H1 (cell line): ENCODE results near the gene ECI2. TPM values are rescaled to one million over a fixed set of nuclear protein-coding genes. Genes with fewer than 3 reads are reported as not detected.

ENCODE experiments used
- CTCF ChIA-PET: fragments of 300-600 bp; sonication (Branson Sonifier 250); formaldehyde crosslinking; loops from one replicate; lab custom pipeline; 2021; ENCODE audit not compliant: partially characterized antibody; lab: Charles Lee
- POLR2A ChIA-PET: fragments of 300-600 bp; sonication (Branson Sonifier 250); formaldehyde crosslinking; loops from one replicate; lab custom pipeline; 2021; ENCODE audit warnings: inconsistent platforms; ENCODE audit not compliant: partially characterized antibody; lab: Charles Lee
- DNase-seq, 2 experiments: peaks; one replicate each; pipeline versions ENCODE4 v3.0.0 to v3.0.0-alpha.2; 2010 to 2022; ENCODE audit warnings: low spot score in 2 of 2, low read depth in 1 of 2, mixed read lengths in 1 of 2
- FAIRE-seq: peaks from 2 replicates; lab custom pipeline; 2011; peaks lifted over from hg19 to GRCh38; lab: Jason Lieb, UNC
- H2AFZ ChIP-seq: 2 replicates; pipeline ENCODE4 v1.8.1; 2012; ENCODE audit warnings: low read length, inconsistent platforms
- H2AK5ac ChIP-seq: 2 replicates; pipeline ENCODE4 v1.6.1; 2013; ENCODE audit warnings: low read depth, low read length
- H2BK120ac ChIP-seq: replicated peaks from 2 replicates; pipeline ENCODE3; 2013; ENCODE audit warnings: low read depth, low read length, inconsistent platforms
- H2BK12ac ChIP-seq: 2 replicates; pipeline ENCODE4 v1.6.1; 2013; ENCODE audit warnings: low read depth, low read length
- H2BK15ac ChIP-seq: 2 replicates; pipeline ENCODE4 v1.6.1; 2013; ENCODE audit warnings: low read length
- H2BK20ac ChIP-seq: 2 replicates; pipeline ENCODE4 v1.6.1; 2013; ENCODE audit warnings: low read length
- H2BK5ac ChIP-seq: 2 replicates; pipeline ENCODE4 v1.6.1; 2013; ENCODE audit warnings: low read depth, low read length
- H3K14ac ChIP-seq: 2 replicates; pipeline ENCODE4 v1.6.1; 2013; ENCODE audit warnings: inconsistent platforms; ENCODE audit not compliant: insufficient read length
- H3K18ac ChIP-seq: 2 replicates; pipeline ENCODE4 v1.6.1; 2013; ENCODE audit warnings: low read length; ENCODE audit errors: extremely low read depth
- H3K23ac ChIP-seq: 2 replicates; pipeline ENCODE4 v1.6.1; 2013; ENCODE audit warnings: inconsistent platforms; ENCODE audit not compliant: insufficient read length
- H3K23me2 ChIP-seq: 2 replicates; pipeline ENCODE4 v1.6.1; 2013; ENCODE audit warnings: low read depth, low read length
- H3K27ac ChIP-seq: 2 replicates; pipeline ENCODE4 v1.6.1; 2011; ENCODE audit warnings: low read depth, low read length, inconsistent platforms
- H3K27me3 ChIP-seq, 4 experiments: replicated peaks in 1 of 4; 1 replicate in 1 of 4; 2 replicates in 3 of 4; pipeline versions ENCODE4 v1.6.1 to v1.8.1; 2011 to 2013; ENCODE audit warnings: low read length in 3 of 4, mild to moderate bottlenecking in 3 of 4, inconsistent platforms in 2 of 4, mixed read lengths in 2 of 4, moderate library complexity in 1 of 4; ENCODE audit not compliant: control insufficient read depth in 3 of 4, insufficient read depth in 3 of 4; ENCODE audit errors: extremely low read depth in 1 of 4
- H3K36me3 ChIP-seq, 4 experiments: 2 replicates each; pipeline versions ENCODE4 v1.6.1 to v1.8.1; 2011 to 2013; ENCODE audit warnings: mild to moderate bottlenecking in 4 of 4, low read length in 3 of 4, moderate library complexity in 2 of 4, control low read depth in 1 of 4, inconsistent platforms in 1 of 4; ENCODE audit not compliant: insufficient read depth in 4 of 4, control insufficient read depth in 2 of 4
- H3K4ac ChIP-seq: replicated peaks from 2 replicates; pipeline ENCODE3; 2013; ENCODE audit warnings: low read length, low read depth, mixed read lengths, inconsistent platforms; ENCODE audit not compliant: insufficient read length
- H3K4me1 ChIP-seq, 4 experiments: replicated peaks in 1 of 4; 1 replicate in 1 of 4; 2 replicates in 3 of 4; pipeline versions ENCODE4 v1.6.1 to v1.8.1; 2011 to 2013; ENCODE audit warnings: low read length in 3 of 4, inconsistent platforms in 2 of 4, mixed read lengths in 1 of 4; ENCODE audit not compliant: insufficient read depth in 4 of 4, control insufficient read depth in 3 of 4
- H3K4me2 ChIP-seq, 2 experiments: 2 replicates each; pipeline versions ENCODE4 v1.6.1 to v1.8.1; 2011 to 2013; ENCODE audit warnings: low read depth in 2 of 2, low read length in 2 of 2, control low read depth in 1 of 2, inconsistent platforms in 1 of 2, mild to moderate bottlenecking in 1 of 2; ENCODE audit not compliant: insufficient read depth in 1 of 2
- H3K4me3 ChIP-seq, 4 experiments: fragments of 200-600, 300-600 bp in 1 of 4; sonication (generic), shearing (Covaris generic), sonication (Bioruptor Twin) in 1 of 4; 2 replicates each; pipeline versions ENCODE4 v1.5.1 to v1.8.1; 2011 to 2016; ENCODE audit warnings: low read length in 4 of 4, low read depth in 3 of 4, control low read depth in 2 of 4, inconsistent platforms in 2 of 4, mild to moderate bottlenecking in 2 of 4, mixed read lengths in 1 of 4, moderate library complexity in 1 of 4; ENCODE audit not compliant: insufficient read depth in 2 of 4; ENCODE audit errors: extremely low read depth in 1 of 4
- H3K56ac ChIP-seq: replicated peaks from 2 replicates; pipeline ENCODE3; 2013; ENCODE audit warnings: low read depth, mild to moderate bottlenecking, mixed read lengths, low read length, inconsistent platforms; ENCODE audit not compliant: insufficient read length
- H3K79me1 ChIP-seq: 2 replicates; pipeline ENCODE4 v1.6.1; 2013; ENCODE audit warnings: low read depth, low read length, control low read depth
- H3K79me2 ChIP-seq, 2 experiments: 2 replicates each; pipeline versions ENCODE4 v1.6.1 to v1.8.1; 2012 to 2013; ENCODE audit warnings: low read length in 2 of 2, mild to moderate bottlenecking in 2 of 2, inconsistent platforms in 1 of 2; ENCODE audit not compliant: insufficient read depth in 2 of 2, control insufficient read depth in 1 of 2
- H3K9ac ChIP-seq, 4 experiments: replicated peaks in 1 of 4; 1 replicate in 1 of 4; 2 replicates in 3 of 4; pipeline versions ENCODE4 v1.6.1 to v1.8.1; 2011 to 2013; ENCODE audit warnings: low read depth in 3 of 4, low read length in 3 of 4, control low read depth in 2 of 4, mild to moderate bottlenecking in 2 of 4, moderate library complexity in 2 of 4, inconsistent platforms in 1 of 4; ENCODE audit errors: extremely low read depth in 1 of 4
- H3K9me3 ChIP-seq, 2 experiments: 2 replicates each; pipeline versions ENCODE4 v1.6.1 to v1.8.1; 2012 to 2013; ENCODE audit warnings: mild to moderate bottlenecking in 2 of 2, moderate library complexity in 2 of 2, control low read depth in 1 of 2, inconsistent platforms in 1 of 2, low read depth in 1 of 2, low read length in 1 of 2, mixed read lengths in 1 of 2; ENCODE audit not compliant: insufficient read depth in 2 of 2
- H4K20me1 ChIP-seq, 2 experiments: replicated peaks in 1 of 2; 2 replicates each; pipeline versions ENCODE3 to v1.8.1; 2011 to 2013; ENCODE audit warnings: inconsistent platforms in 2 of 2, low read length in 2 of 2, mild to moderate bottlenecking in 1 of 2; ENCODE audit not compliant: insufficient read depth in 2 of 2, control insufficient read depth in 1 of 2
- H4K5ac ChIP-seq: 2 replicates; pipeline ENCODE4 v1.6.1; 2013; ENCODE audit warnings: low read length, low read depth, mixed read lengths, inconsistent platforms; ENCODE audit not compliant: insufficient read length
- H4K8ac ChIP-seq: 2 replicates; pipeline ENCODE4 v1.8.0; 2013; ENCODE audit warnings: mild to moderate bottlenecking, moderate library complexity, low read length, inconsistent platforms; ENCODE audit not compliant: insufficient read depth; ENCODE audit errors: extremely low read depth
- H4K91ac ChIP-seq: replicated peaks from 2 replicates; pipeline ENCODE3; 2013; ENCODE audit warnings: low read length, mixed read lengths, inconsistent platforms; ENCODE audit not compliant: insufficient read length
- ASH2L ChIP-seq: fragments of 200-600, 300-600 bp; sonication (generic); IDR thresholded peaks from one replicate; pipeline ENCODE4 v1.7.1; 2017; ENCODE audit warnings: low read length
- ATF3 ChIP-seq: IDR thresholded peaks from 2 replicates; pipeline ENCODE4 v1.6.1; 2011; ENCODE audit warnings: low read depth, mild to moderate bottlenecking, low read length; ENCODE audit not compliant: insufficient read depth
- BCL11A ChIP-seq, 2 experiments: IDR thresholded peaks; one replicate each; pipeline ENCODE4 v1.6.1; 2011; ENCODE audit warnings: low read depth in 2 of 2, low read length in 2 of 2, mild to moderate bottlenecking in 2 of 2
- BRCA1 ChIP-seq: IDR thresholded peaks from 2 replicates; pipeline ENCODE4 v1.6.1; 2012; ENCODE audit warnings: low read depth, low read length, improper control_type of control experiment
- EGR1 ChIP-seq: IDR thresholded peaks from 2 replicates; pipeline ENCODE4 v1.6.1; 2011; ENCODE audit warnings: low read depth, low read length, borderline replicate concordance
- FOSL1 ChIP-seq: IDR thresholded peaks from 2 replicates; pipeline ENCODE4 v1.6.1; 2011; ENCODE audit warnings: mild to moderate bottlenecking, low read depth, low read length, moderate library complexity; ENCODE audit not compliant: insufficient read depth
- GTF2F1 ChIP-seq: IDR thresholded peaks from 2 replicates; pipeline ENCODE4 v1.6.1; 2012; ENCODE audit warnings: low read depth, low read length, improper control_type of control experiment, borderline replicate concordance
- JUND ChIP-seq: IDR thresholded peaks from 2 replicates; pipeline ENCODE4 v1.6.1; 2011; ENCODE audit warnings: mild to moderate bottlenecking, improper control_type of control experiment, low read length
- SAP30 ChIP-seq: fragments of 300-600 bp; sonication (generic); IDR thresholded peaks from 2 replicates; pipeline ENCODE4 v1.7.1; 2012; ENCODE audit warnings: low read length, moderate library complexity, mild to moderate bottlenecking, inconsistent platforms; ENCODE audit not compliant: insufficient read depth, insufficient replicate concordance
- TBP ChIP-seq: IDR thresholded peaks from 2 replicates; pipeline ENCODE4 v1.6.1; 2011; ENCODE audit warnings: low read depth, low read length, improper control_type of control experiment
- USF2 ChIP-seq: IDR thresholded peaks from 2 replicates; pipeline ENCODE4 v1.6.1; 2011; ENCODE audit warnings: low read length, improper control_type of control experiment
- YY1 ChIP-seq: IDR thresholded peaks from 2 replicates; pipeline ENCODE4 v1.6.1; 2011; ENCODE audit warnings: low read depth, mild to moderate bottlenecking, low read length
- polyA plus RNA-seq, 7 experiments: library from polyadenylated mRNA; depleted of rRNA in 3 of 7; stranded (reverse) in 5 of 7; unstranded in 2 of 7; fragments of >200 nt in 5 of 7; fragments of 200-250 nt in 2 of 7; gene quantifications; 1 replicate in 5 of 7; 2 replicates in 1 of 7; 4 replicates in 1 of 7; pipeline versions ENCODE4 v1.2.1 to v1.2.3, GENCODE V29; 2011 to 2013; ENCODE audit warnings: missing spikeins in 2 of 7, mixed read lengths in 2 of 7
- total RNA-seq: library from RNA; stranded (reverse); fragmentation: NEBNext Ultra II Directional; extraction: Animal tissue kit (Norgen Biotek cat#: 25700); gene quantifications from 2 replicates; pipeline ENCODE4 v1.2.1, GENCODE V29; 2021

ECI2 gene
- total and polyA plus RNA-seq, 2 of the 8 experiments (the other 6 are each of a cell fraction or from before 2014, with no cell fraction given), result 40.4 to 70.8 TPM

DNA sequence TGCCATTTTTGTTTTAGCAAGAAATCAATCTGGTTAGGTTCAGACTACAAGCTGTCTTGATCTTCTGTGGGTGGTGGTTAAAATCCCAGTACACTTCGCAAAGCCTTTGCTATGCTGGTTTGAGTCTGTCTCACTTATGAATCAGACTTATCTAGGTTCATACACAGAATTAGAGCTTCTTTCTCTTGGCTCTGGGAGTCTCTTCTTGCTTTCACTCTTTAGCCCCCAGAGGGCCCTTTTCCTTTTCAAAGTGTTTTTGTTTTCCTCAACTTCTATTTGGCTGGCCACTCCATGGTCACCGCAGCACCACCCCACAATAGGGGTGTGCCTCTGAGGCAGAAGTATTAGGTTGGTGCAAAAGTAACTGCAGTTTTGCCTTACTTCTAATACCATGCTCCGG, 21.3 kb downstream of the ECI2 start (continued):
- no peak for TF ChIP-seq YY1

- Histone ChIP-seq H3K79me1 (no peaks in the 10 kb centered on the region), H3K9me3 (peaks cover 0 to 4% of the 10 kb centered on the region in 2 experiments; a peak in 1 of 4 replicates), H4K8ac (no peak overlapping the region), H2AFZ (no peak overlapping the region), H3K18ac (no peak overlapping the region), H3K27me3 (no peaks in the 10 kb centered on the region), H2BK15ac (no peak overlapping the region), H4K5ac (no peak overlapping the region), H3K23ac (no peak overlapping the region), H3K4me2 (no peak overlapping the region), H3K4me3 (no peak overlapping the region), H3K9ac (no peak overlapping the region), H3K14ac (no peak overlapping the region), H3K79me2 (no peaks in the 10 kb centered on the region), H2BK5ac (no peak overlapping the region), H4K20me1 (no peaks in the 10 kb centered on the region), H2BK20ac (no peak overlapping the region), H2BK120ac (no peak overlapping the region), H3K36me3 (peaks cover 0 to 28% (median 16%) of the 10 kb centered on the region in 4 experiments), H3K27ac (no peak overlapping the region), H2BK12ac (no peak overlapping the region), H3K23me2 (no peaks in the 10 kb centered on the region), H3K4me1 (no peaks in the 10 kb centered on the region), H2AK5ac (no peak overlapping the region), H3K4ac (no peak overlapping the region), H4K91ac (no peak overlapping the region), H3K56ac (no peak overlapping the region)
- DNase-seq, result no peak
- no peak for FAIRE-seq
- POLR2A ChIA-PET, result interaction anchor here (1.5 to 2.1 kb wide), 4 partner anchors 10 to 22 kb away, joined by 4 to 5 read pairs (median 4); partner anchors contain the start of gene ECI2
- CTCF ChIA-PET, result interaction anchor here (0.6 to 1.8 kb wide), 4 partner anchors 43 to 100 kb away, joined by 3 to 7 read pairs (median 4); a partner anchor contains a TSS
- no peak for TF ChIP-seq ASH2L
- TF ChIP-seq FOSL1, result no peak
- TF ChIP-seq TBP, result no peak
- no peak for TF ChIP-seq SAP30
- TF ChIP-seq ATF3, result no peak
- TF ChIP-seq EGR1, result no peak
- no peak for TF ChIP-seq GTF2F1
- no peak for TF ChIP-seq JUND
- no peak for TF ChIP-seq BRCA1
- no peak for TF ChIP-seq BCL11A (IDR thresholded peaks at IDR 0.05; ENCODE audit: low read depth in 2 of 2, low read length in 2 of 2)
- no peak for TF ChIP-seq YY1
- no peak for TF ChIP-seq USF2
Observed at GRCh38 chr6:4113649-4114048, 21.7 kb downstream of the ECI2 start.
